Loucy (cell line): ENCODE results near the gene ATP9A.

ENCODE experiments used
- EZH2phosphoT487 ChIP-seq: fragments of 200-600 bp; IDR thresholded peaks from 2 replicates; pipeline ENCODE4 v1.6.1; 2018; ENCODE audit warnings: antibody characterized with exemption, mild to moderate bottlenecking, moderate library complexity, borderline replicate concordance
- TF ChIP-seq, protein P1 (sequence below): fragments of 200-600 bp; sonication (generic); conservative IDR thresholded peaks from 2 replicates; pipeline ENCODE4 v1.5.1; 2014; ENCODE audit warnings: mild to moderate bottlenecking, antibody characterized with exemption, low read length

GRCh38 chr20:51553897-51554486 lies 214.2 kb downstream of the ATP9A start:
- TF ChIP-seq, protein P1, sequence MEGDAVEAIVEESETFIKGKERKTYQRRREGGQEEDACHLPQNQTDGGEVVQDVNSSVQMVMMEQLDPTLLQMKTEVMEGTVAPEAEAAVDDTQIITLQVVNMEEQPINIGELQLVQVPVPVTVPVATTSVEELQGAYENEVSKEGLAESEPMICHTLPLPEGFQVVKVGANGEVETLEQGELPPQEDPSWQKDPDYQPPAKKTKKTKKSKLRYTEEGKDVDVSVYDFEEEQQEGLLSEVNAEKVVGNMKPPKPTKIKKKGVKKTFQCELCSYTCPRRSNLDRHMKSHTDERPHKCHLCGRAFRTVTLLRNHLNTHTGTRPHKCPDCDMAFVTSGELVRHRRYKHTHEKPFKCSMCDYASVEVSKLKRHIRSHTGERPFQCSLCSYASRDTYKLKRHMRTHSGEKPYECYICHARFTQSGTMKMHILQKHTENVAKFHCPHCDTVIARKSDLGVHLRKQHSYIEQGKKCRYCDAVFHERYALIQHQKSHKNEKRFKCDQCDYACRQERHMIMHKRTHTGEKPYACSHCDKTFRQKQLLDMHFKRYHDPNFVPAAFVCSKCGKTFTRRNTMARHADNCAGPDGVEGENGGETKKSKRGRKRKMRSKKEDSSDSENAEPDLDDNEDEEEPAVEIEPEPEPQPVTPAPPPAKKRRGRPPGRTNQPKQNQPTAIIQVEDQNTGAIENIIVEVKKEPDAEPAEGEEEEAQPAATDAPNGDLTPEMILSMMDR = no peak
- no peak for TF ChIP-seq EZH2phosphoT487
